Stimulated activated CD4-positive, alpha-beta T cell treated with anti-CD3 and anti-CD28 coated beads, Interleukin-2, amount 100 ng/mL, for 4 hours (primary cell): ENCODE results near the gene CPEB2.

Experiments used
- DNase-seq: peaks from one replicate; pipeline ENCODE4 v3.0.0-alpha.2; 2020; ENCODE audit warnings: low read depth

Gene CPEB2

DNA sequence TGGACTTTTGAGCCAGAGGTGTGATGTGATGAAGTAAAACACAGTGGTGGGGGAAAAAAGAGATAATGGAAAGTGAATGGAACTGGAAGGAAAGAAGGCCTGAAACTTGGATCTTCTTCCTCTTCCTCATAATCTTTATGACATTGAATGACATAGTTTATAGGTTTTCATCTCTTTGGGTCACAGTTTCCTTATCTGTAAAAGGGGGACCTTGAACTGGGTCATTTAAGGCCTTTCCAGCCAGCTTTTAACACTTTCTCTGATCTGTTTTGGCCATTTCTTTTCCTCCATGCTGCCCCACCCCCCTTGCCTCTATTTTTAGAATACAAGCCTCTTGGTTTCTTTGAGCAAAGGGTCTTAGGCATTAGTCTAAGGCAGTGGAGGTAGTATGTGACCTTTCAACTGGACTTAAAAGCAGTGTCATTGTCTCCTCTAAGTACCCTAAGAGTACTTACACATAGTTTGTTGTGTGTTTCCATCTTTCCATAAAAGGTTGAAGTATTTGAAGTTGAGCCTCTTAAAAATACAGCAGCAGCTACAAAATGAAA lies 7.8 kb downstream of the CPEB2 start:
- DNase-seq = no peak

DNA sequence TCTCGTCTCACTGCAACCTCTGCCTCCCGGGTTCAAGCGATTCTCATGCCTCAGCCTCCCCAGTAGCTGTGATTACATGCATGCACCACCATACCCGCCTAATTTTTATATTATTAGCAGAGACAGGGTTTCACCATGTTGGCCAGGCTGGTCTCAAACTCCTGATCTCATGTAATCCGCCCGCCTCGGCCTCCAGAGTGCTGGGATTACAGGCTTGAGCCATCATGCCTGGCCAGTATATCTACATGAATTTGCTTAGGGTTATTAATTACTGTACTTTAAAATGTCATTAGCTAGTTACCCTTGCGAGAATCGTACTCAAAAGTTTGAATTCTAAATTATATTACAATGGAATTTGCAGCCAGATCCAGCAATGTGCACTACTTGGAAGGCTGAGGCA lies 8.9 kb downstream of the CPEB2 start:
- no peak for DNase-seq

DNA sequence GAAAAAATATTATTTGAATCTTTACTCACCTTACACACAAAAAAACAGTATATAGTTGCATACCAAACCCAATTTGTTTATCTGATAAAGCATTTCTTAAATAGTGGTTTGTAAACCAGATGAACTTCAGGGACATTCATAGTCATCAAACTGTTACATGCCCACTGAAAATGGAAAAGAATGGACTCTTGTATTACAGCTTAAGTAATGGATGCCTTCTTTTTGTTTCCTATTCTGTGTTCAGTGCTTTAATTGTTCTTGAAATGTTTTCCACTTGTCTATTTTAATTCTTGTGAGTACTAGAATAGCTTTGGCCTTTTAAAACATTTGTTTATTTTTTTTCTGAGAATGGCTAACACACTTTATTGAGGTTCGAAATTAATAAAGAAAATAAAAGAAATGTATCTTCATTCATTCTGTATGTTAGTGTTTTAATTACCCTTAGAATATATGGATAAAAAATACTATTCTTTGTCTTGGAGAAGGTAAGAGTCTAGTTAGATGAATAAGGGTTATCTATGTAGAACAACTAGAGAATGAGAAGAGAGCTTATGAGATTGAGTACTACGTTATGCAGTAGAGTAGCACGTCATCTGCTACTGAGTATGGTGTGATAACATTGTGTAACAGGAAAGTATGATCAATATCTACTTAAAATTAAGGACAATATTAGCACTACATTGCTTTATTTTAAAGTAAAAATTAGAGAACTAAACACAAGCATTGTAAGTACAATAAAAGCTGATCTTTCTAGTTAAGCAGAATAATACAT lies 9.9 kb downstream of the CPEB2 start:
- no peak for DNase-seq

DNA sequence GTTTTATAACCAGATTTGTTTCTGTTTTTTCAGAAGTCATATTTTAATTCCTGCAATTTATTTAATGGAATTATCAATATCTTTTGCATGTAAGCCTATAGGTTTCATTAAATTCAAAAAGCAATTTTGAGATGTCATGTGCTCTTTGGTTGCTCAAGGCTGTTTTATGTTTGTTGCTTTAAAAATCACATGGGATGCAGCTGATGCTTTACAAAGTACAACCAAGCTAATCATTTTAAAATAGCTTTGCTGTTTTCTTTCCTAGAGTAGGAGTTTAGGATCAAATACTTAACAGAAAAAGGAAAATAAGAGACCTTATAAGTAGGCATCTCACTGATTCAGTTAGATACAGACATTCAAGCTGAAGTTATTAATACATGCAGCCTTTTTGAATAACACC lies 11.3 kb downstream of the CPEB2 start:
- DNase-seq = no peak

DNA sequence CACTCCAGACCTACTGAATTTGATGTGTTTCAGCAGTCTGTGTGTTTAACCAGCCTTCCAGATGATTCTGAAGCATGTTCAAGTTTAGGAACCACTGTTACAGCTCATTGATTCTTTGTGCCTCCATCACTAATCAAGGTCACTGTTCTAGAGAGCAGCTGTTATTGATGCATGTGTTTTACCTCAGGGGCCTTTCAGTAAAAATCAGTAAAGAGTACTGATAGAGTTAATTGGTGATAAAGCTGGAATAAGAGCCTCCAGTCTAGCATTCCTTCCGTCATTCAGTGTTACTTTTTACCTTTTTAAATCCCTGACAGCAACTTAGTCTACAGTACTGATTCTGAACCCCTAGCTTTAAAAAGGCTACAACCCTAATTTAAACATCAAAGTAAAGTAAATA lies 12.9 kb downstream of the CPEB2 start:
- no peak for DNase-seq

DNA sequence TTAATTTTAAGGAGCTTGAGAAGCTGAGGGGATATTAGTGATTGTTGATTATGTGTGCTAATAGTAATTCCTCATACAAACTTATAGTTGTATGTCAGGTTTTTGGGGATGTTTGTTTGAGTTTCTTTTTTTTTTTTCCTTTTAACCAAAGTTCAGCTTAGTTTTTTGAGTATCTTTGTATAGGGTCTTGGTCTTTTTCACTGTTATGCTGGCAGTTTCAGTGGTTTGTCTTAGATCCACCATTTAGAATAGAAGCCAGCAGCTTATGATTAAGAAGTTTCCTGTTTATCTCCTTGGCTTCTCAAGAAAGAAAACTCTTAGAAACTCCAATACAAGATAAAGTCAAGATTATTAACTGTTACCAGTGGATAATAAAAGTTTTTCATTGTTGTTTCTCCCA lies 16.1 kb downstream of the CPEB2 start:
- DNase-seq = no peak

DNA sequence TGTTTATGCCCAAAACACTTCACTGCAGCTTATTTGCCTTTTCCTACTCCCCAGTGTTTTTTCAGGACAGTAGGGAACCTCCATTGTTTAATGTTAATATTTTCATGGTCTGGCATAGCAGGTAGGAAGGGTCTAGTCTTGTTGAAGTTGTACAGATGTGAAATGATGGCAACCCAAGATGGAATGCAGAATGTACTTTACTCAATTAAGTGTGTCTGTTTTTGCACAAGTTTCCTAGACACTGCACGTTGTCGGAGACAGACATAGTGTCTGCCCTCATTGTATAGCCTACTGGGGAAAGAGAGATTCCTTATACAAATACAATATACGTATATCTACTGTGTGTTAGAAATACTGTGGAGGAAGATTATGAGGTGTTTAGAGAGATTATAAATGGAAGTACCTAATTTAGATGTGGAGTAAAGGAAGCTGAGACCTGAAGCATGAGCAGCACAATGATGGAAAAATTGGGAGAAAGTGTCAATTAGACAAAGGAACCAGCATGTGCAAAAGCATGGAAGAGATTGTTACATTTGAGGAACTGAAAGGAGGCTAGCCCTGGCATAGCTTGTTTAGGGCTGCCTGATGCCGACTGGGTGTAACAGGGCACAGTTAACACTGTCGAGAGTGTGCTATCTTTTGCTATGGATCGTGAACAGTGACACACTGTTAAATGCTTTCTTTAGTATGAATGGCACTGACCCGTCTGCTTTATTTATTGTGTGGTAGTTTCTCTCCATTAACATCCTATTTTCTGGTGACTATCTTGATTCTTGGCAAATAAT lies 18.4 kb downstream of the CPEB2 start:
- DNase-seq = no peak

DNA sequence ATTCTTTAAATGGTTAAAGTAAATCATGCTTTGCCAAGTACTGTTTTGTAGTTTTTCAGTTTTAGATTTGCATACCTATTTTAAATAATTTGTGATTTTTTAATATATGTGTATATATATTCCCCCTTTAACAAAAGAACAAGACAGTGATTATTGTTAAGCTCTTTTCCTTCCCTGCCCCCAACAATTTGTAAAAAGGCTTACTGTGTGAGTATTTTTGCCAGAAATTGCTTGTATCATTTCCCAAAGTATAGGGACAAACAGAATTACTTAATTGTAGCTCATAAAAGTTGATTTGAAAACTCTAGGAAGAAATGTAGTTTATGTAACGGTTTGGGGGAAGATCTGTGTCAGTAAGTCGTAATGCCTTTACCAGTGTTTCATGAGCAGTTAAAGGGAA lies 19.0 kb downstream of the CPEB2 start:
- DNase-seq = no peak

DNA sequence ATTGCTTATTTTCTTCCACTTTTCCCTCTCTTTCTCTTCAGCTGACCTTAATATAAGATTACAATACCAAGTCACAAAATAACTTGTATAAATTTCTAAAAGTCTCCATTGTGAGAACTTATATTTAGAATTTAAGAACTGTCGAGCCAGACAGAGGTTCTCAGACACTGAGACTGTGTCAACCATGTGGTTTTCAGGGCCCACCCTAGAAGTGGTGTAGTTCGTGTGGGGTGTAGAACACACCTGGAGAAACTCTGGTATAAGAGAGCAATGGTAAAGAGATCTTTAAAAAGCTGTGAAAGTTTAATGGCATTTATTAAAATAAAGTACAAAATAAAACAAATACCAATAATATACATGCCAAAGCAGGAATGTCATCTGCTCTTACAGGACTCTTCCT lies 19.7 kb downstream of the CPEB2 start:
- DNase-seq = no peak

DNA sequence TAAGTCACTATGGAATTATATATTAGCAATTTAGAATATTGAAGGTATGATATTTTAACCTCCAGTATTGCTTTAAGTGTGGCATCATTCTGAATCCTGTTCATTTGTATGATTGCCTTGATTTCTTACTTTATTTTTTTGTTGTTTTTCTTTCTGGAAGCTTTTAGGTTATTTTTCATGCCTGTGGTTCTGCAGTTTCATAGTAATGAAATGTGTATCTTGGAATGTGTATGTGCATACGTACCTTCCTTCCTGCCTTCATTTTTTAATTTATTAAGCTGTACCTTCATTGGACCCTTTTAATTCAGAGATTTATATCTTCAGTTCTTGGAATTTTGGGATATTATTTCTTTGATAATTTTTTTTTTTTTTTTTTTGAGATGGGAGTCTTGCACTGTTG lies 22.1 kb downstream of the CPEB2 start:
- DNase-seq = no peak

DNA sequence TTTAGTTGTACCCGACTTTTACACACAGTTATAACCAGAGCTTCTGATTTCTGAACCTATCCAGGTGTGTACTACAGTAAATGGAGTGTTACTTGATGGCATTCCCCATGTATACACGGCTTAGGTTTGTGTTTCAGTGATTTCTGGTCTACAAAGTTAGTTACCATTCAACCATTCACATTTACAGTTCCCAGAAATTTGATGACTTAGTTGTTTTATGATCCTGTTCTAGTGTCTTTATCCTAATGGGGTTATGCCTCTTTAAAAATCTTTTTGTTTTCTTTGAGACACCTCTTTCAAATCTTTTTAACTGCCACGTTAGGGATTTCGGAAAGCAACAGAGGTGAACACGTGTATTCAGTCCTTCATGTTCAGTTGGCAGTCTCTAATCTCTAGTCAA lies 23.4 kb downstream of the CPEB2 start:
- DNase-seq = no peak

DNA sequence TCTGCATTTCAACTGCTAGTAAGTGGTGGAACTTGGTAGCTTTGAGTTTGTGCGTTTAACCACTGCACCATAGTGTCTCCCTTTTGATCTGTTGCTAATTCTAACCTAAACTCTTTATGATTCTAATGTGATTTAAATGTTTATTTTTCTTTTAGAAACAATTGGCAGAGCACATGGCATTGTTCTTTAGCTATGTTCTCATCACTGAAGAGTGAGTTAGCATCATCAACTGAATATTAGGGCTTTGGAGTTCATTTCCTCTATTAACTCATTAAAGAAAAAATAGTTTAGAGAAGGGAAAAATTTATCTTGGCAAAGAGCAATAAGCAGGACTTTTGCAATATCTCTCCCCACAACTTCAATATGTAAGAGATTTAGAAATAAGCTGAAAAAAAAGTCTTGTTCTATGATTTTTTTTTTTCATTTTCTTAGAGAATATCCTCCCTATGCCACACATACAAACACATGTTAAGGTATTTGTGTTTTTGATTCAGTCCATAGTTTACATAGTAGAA lies 25.7 kb downstream of the CPEB2 start:
- no peak for DNase-seq

DNA sequence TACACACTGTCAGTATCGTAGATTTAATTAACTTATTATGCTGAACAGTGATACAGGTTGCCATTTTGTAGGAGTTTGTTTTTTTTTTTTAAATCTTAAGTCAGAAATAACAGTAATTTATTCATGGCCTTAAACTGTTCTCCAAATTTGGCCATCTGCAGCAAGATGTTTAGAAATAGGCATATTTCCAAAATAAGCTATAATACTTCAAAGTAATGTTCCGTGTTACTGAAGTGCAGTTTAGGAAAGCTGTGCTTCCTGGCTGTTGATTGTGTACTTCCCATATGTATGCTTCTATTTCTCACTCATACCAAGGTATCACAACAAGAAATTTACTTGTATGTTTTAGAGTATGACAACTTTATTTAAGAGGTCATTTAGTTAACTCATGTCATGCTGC lies 28.9 kb downstream of the CPEB2 start:
- DNase-seq = no peak

DNA sequence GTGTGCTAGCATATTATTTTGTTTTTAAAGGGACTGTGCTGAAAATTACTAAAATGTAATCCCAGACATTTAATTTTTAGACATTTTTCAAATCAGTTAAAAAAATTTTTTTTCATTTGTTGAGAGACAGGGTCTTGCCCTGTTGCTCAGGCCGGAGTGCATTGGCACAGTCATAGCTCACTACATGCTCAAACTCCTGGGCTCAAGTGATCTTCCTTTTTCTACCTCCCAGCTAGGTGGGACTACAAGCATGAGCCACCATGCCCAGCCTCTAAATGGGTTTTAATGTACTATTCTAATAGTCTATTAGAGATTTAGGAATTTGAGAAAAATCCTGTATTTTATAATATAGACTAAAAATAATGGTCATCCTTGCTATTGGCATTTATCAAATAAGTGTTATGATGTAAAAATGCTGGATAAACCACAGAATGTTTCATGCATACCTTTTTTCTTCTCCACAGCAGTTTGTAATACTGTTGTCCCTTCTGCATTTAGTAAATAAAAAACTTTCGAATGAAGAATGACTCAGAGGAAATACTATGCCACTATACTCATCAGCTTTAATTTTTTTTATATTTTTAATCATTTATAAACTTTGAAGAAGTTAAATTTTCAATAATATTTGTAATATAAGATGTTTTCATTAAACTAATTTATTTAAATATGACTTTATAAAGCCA lies 29.9 kb downstream of the CPEB2 start:
- no peak for DNase-seq

DNA sequence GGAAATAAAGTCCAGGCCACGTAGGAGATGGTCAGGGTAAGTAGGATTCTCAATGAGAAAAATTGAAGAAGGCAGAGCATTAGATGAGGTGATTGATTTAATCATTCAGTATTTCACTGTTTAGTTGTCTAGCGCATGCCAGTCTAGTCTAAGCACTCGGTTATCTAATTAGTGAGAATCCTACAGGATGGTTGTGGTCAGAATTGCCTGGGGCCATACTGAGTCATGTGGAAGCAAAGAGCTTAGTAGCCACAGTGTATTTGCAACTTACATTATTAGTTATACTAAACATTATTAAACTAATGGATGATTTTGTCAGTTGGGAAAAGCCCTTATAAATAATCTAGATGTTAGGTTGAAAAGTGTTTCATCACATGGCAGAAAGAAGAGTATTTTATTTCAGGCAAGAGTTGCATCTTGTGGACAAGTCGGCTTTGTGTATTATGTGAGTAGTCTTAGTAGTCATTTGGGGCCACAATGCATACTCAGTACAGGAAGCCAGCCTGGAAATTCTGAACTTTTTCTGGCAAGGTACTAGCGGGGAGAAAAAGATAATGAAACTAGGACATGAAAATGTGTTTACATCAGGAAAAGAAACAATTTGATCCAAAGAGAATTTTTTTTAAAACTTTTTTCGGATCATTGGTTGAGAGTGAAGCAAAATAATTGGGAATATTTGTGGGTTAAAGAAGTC lies 31.9 kb downstream of the CPEB2 start:
- DNase-seq = no peak

DNA sequence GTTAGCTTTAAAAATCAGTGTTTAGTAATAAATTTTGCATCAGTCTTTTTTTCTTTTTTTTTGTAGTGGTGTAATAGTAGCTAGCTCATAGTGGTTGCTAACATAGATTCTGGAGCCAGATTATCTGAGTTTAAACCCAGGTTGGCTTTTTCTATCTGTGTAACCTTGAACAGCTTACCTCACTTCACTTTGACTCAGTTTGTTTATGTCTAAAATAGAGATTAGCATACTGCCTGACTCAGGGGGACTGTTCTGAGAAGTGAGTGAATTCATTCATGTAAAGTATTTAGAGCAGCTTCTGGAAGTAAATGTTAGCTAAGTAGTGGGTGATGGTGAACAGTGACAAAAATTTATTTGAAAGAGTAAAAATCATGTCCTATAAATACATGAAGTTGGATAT lies 32.9 kb downstream of the CPEB2 start:
- DNase-seq = no peak

DNA sequence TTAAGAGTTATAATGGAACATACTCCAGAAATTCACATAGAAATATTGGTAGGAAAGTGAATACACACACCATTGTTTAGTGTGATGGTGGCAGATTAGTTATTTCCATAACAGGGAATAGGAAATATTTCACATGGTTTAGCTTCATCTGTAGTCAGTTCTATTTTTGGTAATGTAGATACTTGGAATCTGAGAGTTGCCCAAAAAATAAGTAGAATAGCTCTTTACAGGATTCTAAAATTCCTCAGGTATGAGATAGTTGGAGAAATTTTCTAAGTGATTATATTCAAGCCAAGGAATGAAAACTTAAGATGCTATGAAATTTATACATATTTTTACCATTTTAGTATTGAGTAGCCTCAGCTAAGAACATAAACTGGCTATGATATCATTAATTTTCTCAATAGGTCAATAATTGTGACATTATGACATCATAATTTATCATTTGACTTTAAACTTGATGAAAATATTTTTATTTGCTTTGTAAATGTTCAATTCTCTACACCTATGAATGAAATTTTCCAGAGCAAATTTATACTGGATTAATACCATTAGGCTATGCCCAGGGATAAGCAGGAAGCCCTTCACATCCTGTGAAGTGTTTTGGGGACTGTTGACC lies 35.8 kb downstream of the CPEB2 start:
- no peak for DNase-seq

DNA sequence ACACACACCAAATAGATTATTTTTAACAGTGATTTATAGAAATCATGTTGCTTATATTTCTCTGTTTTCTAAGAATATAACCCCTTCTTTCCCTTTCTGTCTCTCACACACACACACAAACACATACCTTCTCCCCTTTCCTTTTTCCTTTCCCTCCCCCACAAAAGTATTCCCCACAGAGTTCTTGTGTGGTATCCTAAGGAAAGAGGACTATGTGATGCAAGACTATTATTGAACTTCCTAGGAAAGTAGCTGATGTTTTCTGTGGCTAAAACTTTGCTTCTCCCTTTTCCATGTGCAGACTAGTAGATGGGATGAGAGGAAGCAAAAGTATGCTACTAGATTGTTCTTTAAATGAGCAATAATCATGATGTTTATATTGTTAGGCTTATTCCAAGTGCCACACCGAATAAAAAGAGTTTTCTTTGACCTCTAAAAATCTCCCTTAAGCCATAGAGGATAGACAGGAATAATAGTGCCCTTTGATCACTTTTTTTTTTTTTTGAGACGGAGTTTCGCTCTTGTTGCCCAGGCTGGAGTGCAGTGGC lies 38.7 kb downstream of the CPEB2 start:
- DNase-seq = no peak

DNA sequence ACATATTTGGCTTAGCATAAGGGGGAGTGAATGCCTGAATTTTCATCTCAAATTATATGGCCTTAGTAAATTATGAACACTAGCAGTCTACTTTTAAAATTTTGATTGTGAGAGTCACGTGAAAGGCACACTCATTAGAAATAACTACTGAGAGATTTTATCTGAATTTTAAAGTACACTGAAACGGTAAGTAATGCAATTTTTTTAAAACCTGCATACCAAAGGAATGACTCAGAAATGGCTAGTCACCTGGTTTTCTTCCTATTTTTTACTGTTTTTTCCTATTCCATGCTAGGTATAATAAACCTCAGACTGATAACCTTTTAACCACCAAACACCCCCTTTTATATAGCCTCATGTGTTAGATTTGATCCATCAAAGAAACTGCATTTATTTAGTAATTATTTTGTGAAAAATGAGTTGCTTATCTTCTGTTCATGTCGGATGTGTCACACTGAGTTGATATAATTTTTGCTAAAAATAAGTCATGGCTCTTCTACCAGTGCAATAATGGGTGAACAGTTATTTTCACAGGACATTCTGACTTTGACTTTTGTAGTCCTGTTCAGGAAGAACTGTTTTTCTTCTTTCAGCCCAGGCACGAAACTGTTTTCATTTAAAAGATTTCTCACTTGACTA lies 40.4 kb downstream of the CPEB2 start:
- no peak for DNase-seq

DNA sequence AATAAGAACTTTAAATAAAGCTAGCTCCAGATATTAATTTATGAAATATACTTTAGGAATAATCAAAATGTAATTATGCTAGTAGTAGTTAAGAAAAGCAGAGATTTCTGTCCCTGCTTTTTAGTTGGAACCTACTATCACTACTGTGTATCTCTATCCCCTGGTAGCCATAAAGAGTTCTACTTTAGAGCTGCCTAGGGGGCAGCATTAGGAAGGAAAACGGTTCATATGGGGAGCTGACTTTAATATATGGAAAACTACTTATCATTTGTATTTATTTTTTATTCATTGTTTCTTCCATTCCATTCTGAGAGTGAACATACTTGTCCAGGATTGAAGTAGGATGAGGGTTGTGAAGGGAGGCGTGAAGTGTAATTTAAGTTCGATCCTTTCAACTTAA lies 40.9 kb downstream of the CPEB2 start:
- DNase-seq = no peak

DNA sequence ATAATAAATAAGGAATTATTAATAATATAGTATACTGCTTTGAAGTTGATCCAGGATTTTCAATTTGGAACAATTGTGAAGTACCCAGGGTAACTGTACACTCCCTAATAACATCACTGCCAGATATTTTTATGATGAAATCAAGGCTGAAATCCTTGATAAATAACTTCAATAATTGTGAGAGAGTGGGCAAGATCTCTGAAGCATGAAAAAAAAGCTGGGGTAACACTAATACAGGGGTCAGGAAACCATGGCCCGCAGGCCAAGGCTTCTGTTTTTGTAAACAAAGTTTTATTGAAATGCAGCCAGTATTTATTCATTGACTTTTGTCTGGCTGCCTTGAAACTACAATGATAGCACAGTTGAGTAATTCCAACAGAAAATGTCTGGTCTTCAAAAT lies 41.6 kb downstream of the CPEB2 start:
- no peak for DNase-seq
